ENCODE measurements around the gene FAM193A. TPM values are rescaled to one million over a fixed set of nuclear protein-coding genes. Genes with fewer than 3 reads are reported as not detected.

Gene FAM193A
- polyA plus RNA-seq, 1 of the 3 experiments (the other 2 are of a cell fraction): 9.2 TPM

DNA sequence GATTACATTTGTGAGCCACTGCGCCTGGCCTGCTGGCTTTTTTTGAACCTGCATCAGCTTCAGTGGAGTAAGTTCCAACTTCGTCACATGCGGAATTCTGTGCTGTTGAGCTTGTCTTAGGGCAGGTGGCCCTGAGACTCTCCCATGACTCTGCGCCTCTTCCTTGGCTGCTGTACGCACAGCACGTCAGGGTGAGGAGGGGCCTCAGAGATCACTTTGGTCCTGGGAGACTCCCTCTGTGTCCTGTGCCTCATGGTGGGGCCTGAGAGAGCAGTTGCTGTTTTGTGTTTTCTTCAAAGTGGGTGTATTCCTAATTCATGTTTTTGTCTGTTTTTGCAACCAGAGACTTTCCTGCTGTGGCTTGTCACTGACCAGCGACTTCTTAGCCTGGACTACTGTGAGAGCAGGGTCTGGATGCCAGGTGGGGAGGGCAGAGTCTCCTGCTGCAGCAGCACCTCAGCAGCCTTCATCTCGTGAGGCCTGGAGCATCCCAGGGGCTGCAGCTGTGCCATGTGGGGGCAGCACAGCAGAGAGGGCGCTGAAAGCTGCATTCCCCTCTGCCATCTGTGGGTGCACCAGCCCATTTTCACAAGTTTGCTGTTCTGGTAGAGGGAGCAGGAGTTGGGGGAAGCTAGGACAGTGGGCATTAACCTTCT is 111.8 kb downstream of the FAM193A start:
- TF ChIP-seq SMC3 (IDR thresholded peaks at IDR 0.05; ENCODE audit: low read depth, low read length): no peak
- no peak for TF ChIP-seq EZH2phosphoT487 (IDR thresholded peaks at IDR 0.05; ENCODE audit: borderline replicate concordance, low read depth)
- TF ChIP-seq RFX5 (IDR thresholded peaks at IDR 0.05; ENCODE audit: low read length): no peak
- TF ChIP-seq, protein P1, sequence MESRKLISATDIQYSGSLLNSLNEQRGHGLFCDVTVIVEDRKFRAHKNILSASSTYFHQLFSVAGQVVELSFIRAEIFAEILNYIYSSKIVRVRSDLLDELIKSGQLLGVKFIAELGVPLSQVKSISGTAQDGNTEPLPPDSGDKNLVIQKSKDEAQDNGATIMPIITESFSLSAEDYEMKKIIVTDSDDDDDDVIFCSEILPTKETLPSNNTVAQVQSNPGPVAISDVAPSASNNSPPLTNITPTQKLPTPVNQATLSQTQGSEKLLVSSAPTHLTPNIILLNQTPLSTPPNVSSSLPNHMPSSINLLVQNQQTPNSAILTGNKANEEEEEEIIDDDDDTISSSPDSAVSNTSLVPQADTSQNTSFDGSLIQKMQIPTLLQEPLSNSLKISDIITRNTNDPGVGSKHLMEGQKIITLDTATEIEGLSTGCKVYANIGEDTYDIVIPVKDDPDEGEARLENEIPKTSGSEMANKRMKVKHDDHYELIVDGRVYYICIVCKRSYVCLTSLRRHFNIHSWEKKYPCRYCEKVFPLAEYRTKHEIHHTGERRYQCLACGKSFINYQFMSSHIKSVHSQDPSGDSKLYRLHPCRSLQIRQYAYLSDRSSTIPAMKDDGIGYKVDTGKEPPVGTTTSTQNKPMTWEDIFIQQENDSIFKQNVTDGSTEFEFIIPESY (IDR thresholded peaks at IDR 0.05; ENCODE audit: borderline replicate concordance, low read depth): no peak
- TF ChIP-seq, protein P2, sequence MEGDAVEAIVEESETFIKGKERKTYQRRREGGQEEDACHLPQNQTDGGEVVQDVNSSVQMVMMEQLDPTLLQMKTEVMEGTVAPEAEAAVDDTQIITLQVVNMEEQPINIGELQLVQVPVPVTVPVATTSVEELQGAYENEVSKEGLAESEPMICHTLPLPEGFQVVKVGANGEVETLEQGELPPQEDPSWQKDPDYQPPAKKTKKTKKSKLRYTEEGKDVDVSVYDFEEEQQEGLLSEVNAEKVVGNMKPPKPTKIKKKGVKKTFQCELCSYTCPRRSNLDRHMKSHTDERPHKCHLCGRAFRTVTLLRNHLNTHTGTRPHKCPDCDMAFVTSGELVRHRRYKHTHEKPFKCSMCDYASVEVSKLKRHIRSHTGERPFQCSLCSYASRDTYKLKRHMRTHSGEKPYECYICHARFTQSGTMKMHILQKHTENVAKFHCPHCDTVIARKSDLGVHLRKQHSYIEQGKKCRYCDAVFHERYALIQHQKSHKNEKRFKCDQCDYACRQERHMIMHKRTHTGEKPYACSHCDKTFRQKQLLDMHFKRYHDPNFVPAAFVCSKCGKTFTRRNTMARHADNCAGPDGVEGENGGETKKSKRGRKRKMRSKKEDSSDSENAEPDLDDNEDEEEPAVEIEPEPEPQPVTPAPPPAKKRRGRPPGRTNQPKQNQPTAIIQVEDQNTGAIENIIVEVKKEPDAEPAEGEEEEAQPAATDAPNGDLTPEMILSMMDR (IDR thresholded peaks at IDR 0.05): no peak
- no peak for TF ChIP-seq FOXM1 (IDR thresholded peaks at IDR 0.05; ENCODE audit: low read depth)
- no peak for TF ChIP-seq POLR2AphosphoS5 (IDR thresholded peaks at IDR 0.05; ENCODE audit: low read depth, low read length)
- no peak for TF ChIP-seq FOSL2 (IDR thresholded peaks at IDR 0.05; ENCODE audit: borderline replicate concordance, low read depth)
- H3K79me2 ChIP-seq (ENCODE audit: insufficient read depth): no peaks in the 10 kb centered on the region
- H3K27ac ChIP-seq (ENCODE audit: low read depth in 2 of 2, low read length in 1 of 2): no peak overlapping the region
- peaks cover 0 to 2% of the 10 kb centered on the region in 2 experiments; a peak in 1 of 4 replicates for H3K4me1 ChIP-seq (ENCODE audit: control insufficient read depth in 1 of 2, insufficient read depth in 2 of 2, low read depth in 1 of 2, low read length in 1 of 2)
- CTCF ChIA-PET: no interaction called here
- H3K4me3 ChIP-seq (ENCODE audit: low read depth in 2 of 2, low read length in 1 of 2): no peak overlapping the region
- WGBS (ENCODE audit: low lambda C conversion rate): 91% methylated on average over 9 of the region's 9 CpGs
- DNase-seq: no peak
- peaks cover 5% of the 10 kb centered on the region for H3F3A ChIP-seq (replicated peaks; ENCODE audit: insufficient read depth)
- no peak overlapping the region for H3K4me2 ChIP-seq
- no peaks in the 10 kb centered on the region for H4K20me1 ChIP-seq (ENCODE audit: insufficient read depth)
- no peak overlapping the region for H2AFZ ChIP-seq (ENCODE audit: low read depth)
- no peaks in the 10 kb centered on the region for H3K9me2 ChIP-seq
- POLR2A ChIA-PET: no interaction called here
- peaks cover 35 to 43% of the 10 kb centered on the region in 2 experiments for H3K36me3 ChIP-seq (replicated peaks in 1 of 2; ENCODE audit: control insufficient read depth in 1 of 2, insufficient read depth in 2 of 2, low read length in 1 of 2)
- no peaks in the 10 kb centered on the region for H3K9me3 ChIP-seq
- no peak overlapping the region for H3K9ac ChIP-seq
- no peaks in the 10 kb centered on the region for H3K27me3 ChIP-seq (ENCODE audit: insufficient read depth)

DNA sequence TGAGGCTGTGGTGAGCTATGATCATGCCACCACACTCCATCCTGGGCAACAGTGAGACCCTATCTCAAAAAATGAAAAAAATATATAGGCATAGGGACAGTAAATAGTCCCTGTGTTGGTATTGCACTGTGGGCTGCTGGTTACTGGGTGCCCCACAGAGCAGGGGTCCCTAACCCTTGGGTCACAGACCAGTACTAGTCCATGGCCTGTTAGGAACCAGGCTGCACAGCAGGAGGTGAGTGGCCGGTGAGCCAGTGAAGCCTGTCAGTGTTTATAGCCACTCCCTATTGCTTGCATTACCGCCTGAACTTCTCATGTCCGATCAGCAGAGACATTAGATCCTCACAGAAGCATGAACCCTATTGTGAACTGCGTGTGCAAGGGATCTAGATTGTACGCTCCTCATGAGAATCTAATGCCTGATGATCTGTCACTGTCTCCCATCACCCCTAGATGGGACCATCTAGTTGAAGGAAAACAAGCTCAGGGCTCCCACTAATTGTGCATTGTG is 113.2 kb downstream of the FAM193A start:
- Histone ChIP-seq H3K4me2 (no peak overlapping the region), H4K20me1 (ENCODE audit: insufficient read depth) (no peaks in the 10 kb centered on the region), H3K4me3 (ENCODE audit: low read depth in 2 of 2, low read length in 1 of 2) (no peak overlapping the region), H3K9me3 (no peaks in the 10 kb centered on the region), H3K36me3 (replicated peaks in 1 of 2; ENCODE audit: control insufficient read depth in 1 of 2, insufficient read depth in 2 of 2, low read length in 1 of 2) (peaks cover 29 to 38% of the 10 kb centered on the region in 2 experiments), H3K27ac (ENCODE audit: low read depth in 2 of 2, low read length in 1 of 2) (no peak overlapping the region), H3K9ac (no peak overlapping the region), H3K9me2 (no peaks in the 10 kb centered on the region), H3K4me1 (ENCODE audit: control insufficient read depth in 1 of 2, insufficient read depth in 2 of 2, low read depth in 1 of 2, low read length in 1 of 2) (peaks cover 0 to 2% of the 10 kb centered on the region in 2 experiments; a peak in 1 of 4 replicates), H3F3A (replicated peaks; ENCODE audit: insufficient read depth) (peaks cover 5% of the 10 kb centered on the region), H3K79me2 (ENCODE audit: insufficient read depth) (0 out of 2 replicates have a peak, but pooled peaks cover 10% of the 10 kb centered on the region), H3K27me3 (ENCODE audit: insufficient read depth) (no peaks in the 10 kb centered on the region), H2AFZ (ENCODE audit: low read depth) (no peak overlapping the region)
- CTCF ChIA-PET: no interaction called here
- POLR2A ChIA-PET: no interaction called here
- TF ChIP-seq JUND (IDR thresholded peaks at IDR 0.05) (no peak), YY1 (IDR thresholded peaks at IDR 0.05; ENCODE audit: low read depth) (no peak), MXI1 (IDR thresholded peaks at IDR 0.05; ENCODE audit: low read depth, low read length) (no peak), EP300 (IDR thresholded peaks at IDR 0.05; ENCODE audit: borderline replicate concordance in 1 of 2, low read depth in 1 of 2, low read length in 1 of 2) (no peak), NRF1 (IDR thresholded peaks at IDR 0.05; ENCODE audit: low read depth, low read length) (no peak), ELF1 (IDR thresholded peaks at IDR 0.05) (no peak), TCF12 (IDR thresholded peaks at IDR 0.05) (no peak), RCOR1 (IDR thresholded peaks at IDR 0.05; ENCODE audit: low read length) (no peak), CHD2 (IDR thresholded peaks at IDR 0.05; ENCODE audit: low read length, partially characterized antibody) (no peak), TEAD4 (IDR thresholded peaks at IDR 0.05; ENCODE audit: borderline replicate concordance, insufficient read depth) (no peak), FOXM1 (IDR thresholded peaks at IDR 0.05; ENCODE audit: low read depth) (no peak)
- TF ChIP-seq, protein P3, sequence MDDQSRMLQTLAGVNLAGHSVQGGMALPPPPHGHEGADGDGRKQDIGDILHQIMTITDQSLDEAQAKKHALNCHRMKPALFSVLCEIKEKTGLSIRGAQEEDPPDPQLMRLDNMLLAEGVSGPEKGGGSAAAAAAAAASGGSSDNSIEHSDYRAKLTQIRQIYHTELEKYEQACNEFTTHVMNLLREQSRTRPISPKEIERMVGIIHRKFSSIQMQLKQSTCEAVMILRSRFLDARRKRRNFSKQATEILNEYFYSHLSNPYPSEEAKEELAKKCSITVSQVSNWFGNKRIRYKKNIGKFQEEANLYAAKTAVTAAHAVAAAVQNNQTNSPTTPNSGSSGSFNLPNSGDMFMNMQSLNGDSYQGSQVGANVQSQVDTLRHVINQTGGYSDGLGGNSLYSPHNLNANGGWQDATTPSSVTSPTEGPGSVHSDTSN (IDR thresholded peaks at IDR 0.05): no peak
- TF ChIP-seq, protein P4, sequence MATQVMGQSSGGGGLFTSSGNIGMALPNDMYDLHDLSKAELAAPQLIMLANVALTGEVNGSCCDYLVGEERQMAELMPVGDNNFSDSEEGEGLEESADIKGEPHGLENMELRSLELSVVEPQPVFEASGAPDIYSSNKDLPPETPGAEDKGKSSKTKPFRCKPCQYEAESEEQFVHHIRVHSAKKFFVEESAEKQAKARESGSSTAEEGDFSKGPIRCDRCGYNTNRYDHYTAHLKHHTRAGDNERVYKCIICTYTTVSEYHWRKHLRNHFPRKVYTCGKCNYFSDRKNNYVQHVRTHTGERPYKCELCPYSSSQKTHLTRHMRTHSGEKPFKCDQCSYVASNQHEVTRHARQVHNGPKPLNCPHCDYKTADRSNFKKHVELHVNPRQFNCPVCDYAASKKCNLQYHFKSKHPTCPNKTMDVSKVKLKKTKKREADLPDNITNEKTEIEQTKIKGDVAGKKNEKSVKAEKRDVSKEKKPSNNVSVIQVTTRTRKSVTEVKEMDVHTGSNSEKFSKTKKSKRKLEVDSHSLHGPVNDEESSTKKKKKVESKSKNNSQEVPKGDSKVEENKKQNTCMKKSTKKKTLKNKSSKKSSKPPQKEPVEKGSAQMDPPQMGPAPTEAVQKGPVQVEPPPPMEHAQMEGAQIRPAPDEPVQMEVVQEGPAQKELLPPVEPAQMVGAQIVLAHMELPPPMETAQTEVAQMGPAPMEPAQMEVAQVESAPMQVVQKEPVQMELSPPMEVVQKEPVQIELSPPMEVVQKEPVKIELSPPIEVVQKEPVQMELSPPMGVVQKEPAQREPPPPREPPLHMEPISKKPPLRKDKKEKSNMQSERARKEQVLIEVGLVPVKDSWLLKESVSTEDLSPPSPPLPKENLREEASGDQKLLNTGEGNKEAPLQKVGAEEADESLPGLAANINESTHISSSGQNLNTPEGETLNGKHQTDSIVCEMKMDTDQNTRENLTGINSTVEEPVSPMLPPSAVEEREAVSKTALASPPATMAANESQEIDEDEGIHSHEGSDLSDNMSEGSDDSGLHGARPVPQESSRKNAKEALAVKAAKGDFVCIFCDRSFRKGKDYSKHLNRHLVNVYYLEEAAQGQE (IDR thresholded peaks at IDR 0.05; ENCODE audit: low read depth, low read length): no peak
- DNase-seq: no peak
- WGBS (ENCODE audit: low lambda C conversion rate): 100% methylated on average over 2 of the region's 5 CpGs

All from SK-N-SH (cell line).